Skeletal muscle cell (primary cell): ENCODE results near the gene GKAP1.
"Not testable (repeated sequence)": the region's sequence is repeated elsewhere in the genome, so short reads cannot be mapped to it uniquely, and the experiment has no call there.

Experiments used
- DNase-seq: peaks from one replicate; pipeline ENCODE4 v3.0.0-alpha.2; 2010; ENCODE audit warnings: low read depth
- H3K4me3 ChIP-seq: 2 replicates; pipeline ENCODE4 v1.5.1; 2011; ENCODE audit warnings: low read depth, mild to moderate bottlenecking, control low read depth, low read length, moderate library complexity

Gene GKAP1

GRCh38 chr9:83744206-83744605 lies 73.4 kb downstream of the GKAP1 start:
- H3K4me3 ChIP-seq: no peak overlapping the region

GRCh38 chr9:83733739-83734138 lies 83.8 kb downstream of the GKAP1 start:
- no peak for DNase-seq
- no peak overlapping the region for H3K4me3 ChIP-seq

More at GRCh38 chr9:83744206-83744605, 73.4 kb downstream of the GKAP1 start:
- no peak for DNase-seq

GRCh38 chr9:83728591-83729368 lies 88.8 kb downstream of the GKAP1 start:
- not testable (repeated sequence) for H3K4me3 ChIP-seq, DNase-seq

GRCh38 chr9:83724436-83724835 lies 93.1 kb downstream of the GKAP1 start:
- no peak for DNase-seq
- no peak overlapping the region for H3K4me3 ChIP-seq

- no peak for DNase-seq
These were observed 94.7 kb downstream of the GKAP1 start for GRCh38 chr9:83722726-83723495.

GRCh38 chr9:83721509-83721908 lies 96.1 kb downstream of the GKAP1 start:
- DNase-seq: no peak
- H3K4me3 ChIP-seq: no peak overlapping the region

More at GRCh38 chr9:83722726-83723495, 94.7 kb downstream of the GKAP1 start:
- H3K4me3 ChIP-seq: no peak overlapping the region

GRCh38 chr9:83715794-83716193 lies 101.8 kb downstream of the GKAP1 start:
- H3K4me3 ChIP-seq: no peak overlapping the region
- no peak for DNase-seq

GRCh38 chr9:83715221-83715620 lies 102.3 kb downstream of the GKAP1 start:
- DNase-seq: no peak
- H3K4me3 ChIP-seq: no peak overlapping the region

- H3K4me3 ChIP-seq: no peak overlapping the region
- no peak for DNase-seq
These were observed 103.2 kb downstream of the GKAP1 start for GRCh38 chr9:83714329-83714728.

GRCh38 chr9:83708515-83709158 lies 108.9 kb downstream of the GKAP1 start:
- H3K4me3 ChIP-seq: peak overlapping the region; percentile 82
- DNase-seq: peak; percentile 19

- peak; percentile 79 for DNase-seq
- H3K4me3 ChIP-seq: peak within 1 kb of the TSS; percentile 82
These were observed 109.6 kb downstream of the GKAP1 start, which contains the start of gene UBQLN1 for GRCh38 chr9:83707768-83708514. UBQLN1 (minus strand) TSS chr9:83707958; CDS start chr9:83707679, 279 bp downstream.

GRCh38 chr9:83707518-83707767 lies 110.1 kb downstream of the GKAP1 start:
- no peak for DNase-seq
- peak overlapping the region; percentile 82 for H3K4me3 ChIP-seq

GRCh38 chr9:83706676-83707517 lies 110.7 kb downstream of the GKAP1 start:
- DNase-seq: peak; percentile 3
- peak overlapping the region; percentile 82 for H3K4me3 ChIP-seq

- not testable (repeated sequence) for H3K4me3 ChIP-seq, DNase-seq
These were observed 112.3 kb downstream of the GKAP1 start for GRCh38 chr9:83705219-83705651.

GRCh38 chr9:83701769-83702168 lies 115.8 kb downstream of the GKAP1 start:
- H3K4me3 ChIP-seq: no peak overlapping the region
- peak; percentile 18 for DNase-seq

- no peak for DNase-seq
- no peak overlapping the region for H3K4me3 ChIP-seq
These were observed 116.3 kb downstream of the GKAP1 start for GRCh38 chr9:83701286-83701685.

- H3K4me3 ChIP-seq: no peak overlapping the region
- DNase-seq: no peak
These were observed 118.0 kb downstream of the GKAP1 start for GRCh38 chr9:83699615-83700014.

- DNase-seq: no peak
These were observed 118.5 kb downstream of the GKAP1 start for GRCh38 chr9:83698976-83699585.

More at GRCh38 chr9:83698976-83699585, 118.5 kb downstream of the GKAP1 start:
- H3K4me3 ChIP-seq: no peak overlapping the region
